GM12865 (cell line): ENCODE measurements around the gene GPC6.

Experiments used
- DNase-seq: peaks from one replicate; pipeline ENCODE4 v3.0.0; 2010; ENCODE audit warnings: low read depth
- H3K4me3 ChIP-seq: 2 replicates; pipeline ENCODE4 v1.5.1; 2011; ENCODE audit warnings: mild to moderate bottlenecking, low read depth, low read length, control low read depth
- TF ChIP-seq, protein P1 (sequence below): IDR thresholded peaks from 2 replicates; pipeline ENCODE4 v1.5.1; 2011; ENCODE audit warnings: low read length, control low read depth, low read depth, inconsistent platforms; ENCODE audit not compliant: insufficient read depth; ENCODE audit errors: missing control alignments

Gene GPC6

DNA sequence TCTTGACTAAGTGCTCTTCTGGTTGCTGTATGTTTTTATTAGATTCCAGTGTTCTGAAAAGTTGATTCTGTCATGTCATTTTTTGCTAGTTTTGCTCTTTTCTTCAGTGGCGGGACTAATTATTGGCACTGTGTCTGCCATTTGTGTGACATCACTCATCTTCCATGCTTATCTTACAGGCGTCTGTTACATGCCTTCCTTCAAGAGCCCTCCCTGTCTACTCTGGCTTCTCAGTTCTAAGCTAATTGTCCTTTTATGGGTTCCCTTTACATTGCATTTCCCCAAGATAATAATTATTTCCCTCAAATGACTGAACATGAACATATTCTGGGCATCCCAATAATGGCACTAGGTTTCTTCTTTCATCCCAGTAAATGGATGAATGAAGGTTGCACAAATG is 793.8 kb downstream of the GPC6 start:
- no peak for DNase-seq
- TF ChIP-seq, protein P1, sequence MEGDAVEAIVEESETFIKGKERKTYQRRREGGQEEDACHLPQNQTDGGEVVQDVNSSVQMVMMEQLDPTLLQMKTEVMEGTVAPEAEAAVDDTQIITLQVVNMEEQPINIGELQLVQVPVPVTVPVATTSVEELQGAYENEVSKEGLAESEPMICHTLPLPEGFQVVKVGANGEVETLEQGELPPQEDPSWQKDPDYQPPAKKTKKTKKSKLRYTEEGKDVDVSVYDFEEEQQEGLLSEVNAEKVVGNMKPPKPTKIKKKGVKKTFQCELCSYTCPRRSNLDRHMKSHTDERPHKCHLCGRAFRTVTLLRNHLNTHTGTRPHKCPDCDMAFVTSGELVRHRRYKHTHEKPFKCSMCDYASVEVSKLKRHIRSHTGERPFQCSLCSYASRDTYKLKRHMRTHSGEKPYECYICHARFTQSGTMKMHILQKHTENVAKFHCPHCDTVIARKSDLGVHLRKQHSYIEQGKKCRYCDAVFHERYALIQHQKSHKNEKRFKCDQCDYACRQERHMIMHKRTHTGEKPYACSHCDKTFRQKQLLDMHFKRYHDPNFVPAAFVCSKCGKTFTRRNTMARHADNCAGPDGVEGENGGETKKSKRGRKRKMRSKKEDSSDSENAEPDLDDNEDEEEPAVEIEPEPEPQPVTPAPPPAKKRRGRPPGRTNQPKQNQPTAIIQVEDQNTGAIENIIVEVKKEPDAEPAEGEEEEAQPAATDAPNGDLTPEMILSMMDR = no peak
- no peak overlapping the region for H3K4me3 ChIP-seq

DNA sequence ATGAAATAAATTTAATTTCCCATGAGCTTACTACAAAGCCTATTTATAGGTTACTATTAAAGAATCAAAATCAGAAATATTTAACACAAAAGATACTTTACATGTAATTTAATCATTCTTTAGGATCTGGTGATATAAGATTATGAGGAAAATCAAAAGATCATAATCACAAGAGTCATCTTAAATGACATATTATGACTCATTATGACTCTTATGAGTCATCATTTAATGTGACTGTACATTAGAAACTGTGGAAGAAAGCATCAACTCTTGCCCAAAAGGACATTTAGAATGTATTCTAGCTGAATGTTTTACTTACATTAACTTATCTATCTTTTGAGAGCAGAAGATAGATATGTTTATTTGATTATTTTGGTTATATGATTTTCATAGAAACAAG is 794.2 kb downstream of the GPC6 start:
- DNase-seq = no peak
- TF ChIP-seq, protein P1 = no peak
- no peak overlapping the region for H3K4me3 ChIP-seq

DNA sequence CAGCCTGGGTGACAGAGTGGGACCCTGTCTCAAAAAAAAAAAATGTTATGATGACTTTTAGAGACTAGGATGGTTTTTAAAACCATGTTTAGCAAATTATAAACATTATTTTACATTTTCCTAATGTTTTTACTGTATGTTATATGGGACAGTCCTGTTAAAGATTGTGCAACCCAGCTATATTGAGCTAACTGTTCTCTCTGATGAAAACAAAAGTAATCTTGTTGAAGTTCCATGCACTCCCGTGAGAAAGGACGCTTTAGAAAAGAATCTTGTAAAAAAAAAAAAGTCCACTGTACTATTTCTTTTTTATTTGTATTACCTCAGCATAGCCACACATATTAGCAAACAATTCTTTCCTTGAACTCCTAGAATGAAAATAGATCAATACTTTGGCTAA is 801.6 kb downstream of the GPC6 start:
- DNase-seq = no peak
- no peak overlapping the region for H3K4me3 ChIP-seq
- TF ChIP-seq, protein P1 = no peak

DNA sequence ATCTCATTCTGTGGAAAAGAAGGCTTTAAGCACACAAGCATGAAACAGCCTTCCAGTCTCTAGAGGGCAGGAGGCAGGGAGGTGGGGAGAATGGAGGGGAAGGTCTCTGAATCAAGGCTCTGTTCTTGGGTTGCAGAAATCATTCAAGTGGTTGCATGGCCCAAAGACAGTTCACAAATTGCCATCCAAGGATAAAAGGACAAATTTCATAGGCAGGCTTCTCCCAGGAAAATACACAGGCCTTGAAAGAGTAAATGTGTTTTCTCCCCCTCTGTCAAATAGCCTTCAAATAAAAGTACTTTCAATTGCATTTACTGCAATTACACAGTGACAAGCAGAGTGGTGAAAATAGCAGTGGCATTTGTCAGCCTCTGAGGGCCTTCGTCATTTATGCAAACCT is 802.0 kb downstream of the GPC6 start:
- TF ChIP-seq, protein P1 = no peak

DNA sequence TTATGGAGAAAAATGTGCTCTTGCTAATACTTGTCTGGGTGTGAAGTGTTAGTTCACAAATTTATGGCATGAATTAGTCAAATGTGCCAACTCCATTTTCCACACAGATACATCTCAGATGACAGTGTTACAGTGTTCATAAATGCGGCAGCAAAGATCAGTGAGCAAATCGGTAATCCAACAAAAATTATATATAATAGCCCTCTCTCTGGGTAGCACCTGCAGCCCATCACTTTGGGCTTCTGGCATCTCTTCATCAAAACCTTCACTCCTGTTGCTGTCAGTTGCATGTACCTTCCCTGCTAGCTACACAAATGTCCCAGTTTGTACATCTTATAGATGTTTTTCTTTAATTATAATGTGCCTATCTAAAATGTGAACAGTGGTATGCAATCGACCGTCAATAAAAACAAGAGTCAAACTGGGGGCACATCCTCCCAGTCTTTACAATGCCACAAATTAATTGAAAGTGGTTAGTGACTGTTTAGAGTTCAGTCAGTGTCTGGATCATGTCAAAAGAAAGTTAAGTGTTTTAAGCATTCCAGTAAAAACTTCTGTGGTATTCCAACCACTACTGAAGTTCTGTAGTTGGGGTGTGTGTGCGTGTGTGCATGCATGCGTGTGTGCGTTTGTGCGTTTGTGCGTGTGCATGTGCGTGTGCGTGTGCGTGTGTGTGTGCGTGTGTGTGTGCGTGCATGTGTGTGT is 804.0 kb downstream of the GPC6 start:
- DNase-seq = no peak
- no peak overlapping the region for H3K4me3 ChIP-seq
- TF ChIP-seq, protein P1 = no peak

More for the DNA sequence above, 802.0 kb downstream of the GPC6 start:
- no peak for DNase-seq
- no peak overlapping the region for H3K4me3 ChIP-seq

DNA sequence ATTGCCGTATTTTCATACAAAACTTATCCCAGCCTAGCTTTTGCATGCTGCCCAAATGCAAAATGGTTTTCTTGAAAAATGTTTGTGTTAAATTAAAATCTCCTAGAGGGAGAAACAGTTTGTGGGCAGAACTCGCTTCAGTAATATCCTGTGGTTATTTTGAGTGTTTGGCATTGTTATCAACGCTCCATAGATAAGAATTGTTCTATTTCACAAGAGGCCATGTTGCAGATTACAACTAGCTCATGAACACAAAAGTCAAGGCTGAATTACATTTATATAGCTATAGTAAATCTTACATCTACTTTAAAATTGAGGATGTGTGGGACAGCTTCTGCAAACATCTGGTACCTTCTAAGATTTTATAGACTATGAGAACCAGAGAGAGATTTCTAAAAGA is 805.0 kb downstream of the GPC6 start:
- TF ChIP-seq, protein P1 = no peak
- H3K4me3 ChIP-seq = no peak overlapping the region
- no peak for DNase-seq

DNA sequence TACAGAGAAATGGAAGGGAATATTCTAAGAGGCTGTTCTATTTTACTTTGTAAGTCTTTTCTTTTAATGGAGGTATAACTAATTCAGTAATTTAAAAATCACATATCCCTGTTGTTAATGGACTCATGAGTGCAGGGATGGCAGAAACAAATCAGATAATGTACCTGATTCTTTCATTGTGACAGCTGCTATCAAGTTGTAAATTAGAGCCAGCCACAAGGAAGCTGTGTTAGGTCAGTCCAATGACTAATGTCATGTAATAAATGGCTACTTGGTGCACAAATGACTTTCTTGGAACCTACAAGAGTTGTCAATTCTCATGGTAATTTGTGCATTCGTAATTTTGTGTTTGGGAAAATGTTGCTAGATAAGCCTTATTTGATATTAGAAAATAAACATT is 806.5 kb downstream of the GPC6 start:
- no peak overlapping the region for H3K4me3 ChIP-seq
- TF ChIP-seq, protein P1 = no peak
- DNase-seq = no peak
